G401 (cell line): ENCODE results near the gene C16orf90. TPM values are rescaled to one million over a fixed set of nuclear protein-coding genes. Genes with fewer than 3 reads are reported as not detected.
A peak's percentile ranks its signal among the peaks of the same experiment; 100 is the strongest.

Experiments used
- DNase-seq: peaks from one replicate; pipeline ENCODE4 v3.0.0-alpha.2; 2015; ENCODE audit warnings: low spot score
- in situ Hi-C: cut with HindIII; loops from 2 replicates; pipeline ENCODE4 v1.10.0; 2016; ENCODE audit warnings: low sequenced_read_pairs, mixed read lengths
- total RNA-seq: library from RNA; depleted of rRNA; stranded (reverse); fragments of >200 nt; shearing (Covaris generic); gene quantifications from 2 replicates; pipeline ENCODE4 v1.2.3, GENCODE V29; 2014

C16orf90 gene
- total RNA-seq, 1 experiment from 2014 or later, result not detected

- in situ Hi-C loops, result no loop called here
Observed at GRCh38 chr16:3471518-3472176, 23.6 kb downstream of the C16orf90 start.

DNA sequence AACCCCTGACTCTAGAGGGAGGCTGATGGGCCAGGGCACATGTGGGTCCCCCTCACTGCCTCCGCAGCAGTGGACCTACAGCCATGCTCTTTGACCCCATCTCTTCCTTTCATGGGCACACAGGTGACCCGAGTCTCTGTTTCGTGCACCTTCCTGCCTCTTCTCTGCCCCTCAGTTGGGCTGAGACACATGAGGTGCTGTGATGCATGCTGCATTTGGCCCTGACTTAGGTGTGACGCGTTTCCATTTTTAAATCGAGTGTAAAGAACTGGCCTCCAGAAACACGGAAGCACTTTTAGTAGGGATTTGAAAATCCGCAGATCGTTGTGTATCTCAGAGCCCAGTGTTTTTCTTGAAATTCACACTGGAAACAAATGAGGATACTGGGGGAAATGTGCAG, 24.6 kb downstream of the C16orf90 start:
- DNase-seq, result peak; percentile 61
- in situ Hi-C loops, result no loop called here

More at GRCh38 chr16:3471518-3472176, 23.6 kb downstream of the C16orf90 start:
- DNase-seq, result peak; percentile 72

DNA sequence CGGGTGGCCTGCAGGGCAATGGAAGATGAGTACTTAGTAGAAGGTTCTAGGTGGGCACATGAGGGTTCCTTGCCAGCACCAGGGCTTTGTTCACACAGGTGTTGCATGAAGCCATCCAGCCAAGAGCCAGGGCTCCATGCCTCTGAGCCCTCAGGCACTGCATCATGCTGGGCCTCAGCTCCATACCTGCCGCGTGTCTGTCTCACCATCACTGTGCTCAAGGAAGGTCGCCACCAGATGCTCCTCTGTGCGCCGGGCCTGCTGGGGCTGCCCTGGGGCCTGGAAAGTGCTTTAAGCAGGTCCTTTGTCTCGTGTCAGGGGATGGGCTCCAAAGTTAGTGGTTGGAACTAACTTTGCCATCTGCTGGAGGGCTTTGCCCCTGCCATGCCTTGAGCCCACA, 25.6 kb downstream of the C16orf90 start:
- DNase-seq, result no peak
- in situ Hi-C loops, result no loop called here

DNA sequence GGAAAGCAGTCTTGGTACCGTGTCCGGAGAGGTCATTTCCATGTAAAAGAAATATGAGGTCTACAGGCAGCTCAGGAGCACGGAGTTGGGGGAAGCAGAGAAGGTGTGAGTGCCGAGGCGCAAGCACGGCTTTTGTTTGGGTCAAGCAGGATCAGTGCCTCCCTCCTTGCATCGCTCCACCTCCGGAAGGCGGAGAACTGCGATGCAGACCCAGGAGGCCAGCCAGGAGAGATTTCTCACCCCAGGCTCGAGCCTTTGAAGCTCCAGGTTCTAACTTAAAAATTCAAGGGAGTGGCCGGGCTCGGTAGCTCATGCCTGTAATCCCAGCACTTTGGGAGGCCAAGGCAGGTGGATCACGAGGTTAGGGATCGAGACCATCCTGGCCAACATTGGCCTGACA, 26.8 kb downstream of the C16orf90 start:
- in situ Hi-C loops, result no loop called here
- DNase-seq, result no peak

GRCh38 chr16:3467921-3468320, 27.4 kb downstream of the C16orf90 start:
- DNase-seq, result no peak
- in situ Hi-C loops, result no loop called here

- in situ Hi-C loops, result no loop called here
- no peak for DNase-seq
Observed at GRCh38 chr16:3467182-3467581, 28.1 kb downstream of the C16orf90 start.

DNA sequence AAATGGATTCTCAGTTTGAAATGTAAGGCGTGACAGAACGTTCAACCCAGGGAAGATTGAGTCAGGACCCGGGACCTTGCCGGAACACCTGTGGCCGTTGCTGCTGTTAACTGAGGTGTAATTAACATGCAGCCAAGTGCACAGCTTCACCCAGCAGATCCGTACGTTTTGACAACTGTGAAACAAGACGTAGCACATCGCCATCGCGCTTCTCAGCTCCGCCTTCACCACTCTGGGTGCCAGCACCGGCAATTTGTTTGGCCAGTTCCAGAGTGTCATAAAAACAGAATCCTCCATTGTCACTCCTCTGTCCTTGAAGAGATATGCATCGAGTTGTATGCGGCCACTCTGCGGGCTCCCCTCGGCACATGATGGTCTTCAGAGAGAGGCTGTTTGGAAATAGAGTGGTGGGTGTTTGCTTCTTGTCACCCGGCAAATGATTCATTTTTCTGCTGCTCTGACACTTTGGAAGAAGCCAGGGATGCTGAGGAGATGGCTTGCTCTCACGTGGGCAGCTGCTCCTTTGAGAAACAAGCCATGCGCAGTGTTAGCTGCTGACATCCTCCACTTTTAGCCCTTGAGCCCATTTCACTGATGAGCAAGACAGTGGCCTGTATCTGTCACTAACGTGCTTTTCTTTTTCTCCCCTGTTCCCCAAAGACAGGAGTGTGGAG, 29.2 kb downstream of the C16orf90 start:
- in situ Hi-C loops, result no loop called here
- no peak for DNase-seq

GRCh38 chr16:3465301-3465700, 30.0 kb downstream of the C16orf90 start:
- no peak for DNase-seq
- in situ Hi-C loops, result no loop called here

- DNase-seq, result no peak
- in situ Hi-C loops, result no loop called here
Observed at GRCh38 chr16:3461151-3461550, 34.1 kb downstream of the C16orf90 start.

GRCh38 chr16:3460585-3460984, 34.7 kb downstream of the C16orf90 start:
- DNase-seq, result no peak
- in situ Hi-C loops, result no loop called here

GRCh38 chr16:3460121-3460520, 35.2 kb downstream of the C16orf90 start:
- DNase-seq, result no peak
- in situ Hi-C loops, result no loop called here

DNA sequence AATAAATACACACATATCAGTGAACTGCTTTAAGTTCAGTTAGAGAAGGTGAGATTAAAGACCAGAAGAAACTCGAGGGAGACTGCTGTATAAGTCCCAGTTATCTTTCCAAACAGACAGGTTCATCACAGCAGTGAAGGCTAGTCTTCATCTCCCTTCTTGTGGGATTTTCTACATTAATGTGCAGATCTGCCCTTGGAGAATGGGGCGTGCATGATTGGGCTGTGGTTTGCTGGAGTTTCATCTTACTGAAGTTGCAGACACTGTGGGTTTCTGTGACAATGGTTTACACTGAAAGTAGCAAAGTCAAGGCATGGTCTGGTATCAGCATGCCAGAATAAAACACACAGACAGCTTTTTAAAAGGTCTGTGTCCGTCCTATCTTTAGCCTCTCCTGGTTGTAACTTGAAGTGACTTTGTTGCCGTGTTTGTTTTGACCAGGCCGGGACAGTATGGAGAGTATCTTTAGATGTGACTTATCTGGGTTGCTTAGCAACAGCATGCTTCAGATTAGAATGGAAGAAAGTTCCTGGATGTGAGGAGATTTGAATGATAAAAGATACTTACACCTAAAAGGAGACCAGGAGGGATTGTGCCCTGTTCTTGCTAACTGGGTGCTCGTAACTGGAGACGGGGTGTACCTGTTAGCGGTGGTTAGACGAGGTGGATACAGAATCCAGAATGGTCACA, 35.7 kb downstream of the C16orf90 start:
- in situ Hi-C loops, result no loop called here

DNA sequence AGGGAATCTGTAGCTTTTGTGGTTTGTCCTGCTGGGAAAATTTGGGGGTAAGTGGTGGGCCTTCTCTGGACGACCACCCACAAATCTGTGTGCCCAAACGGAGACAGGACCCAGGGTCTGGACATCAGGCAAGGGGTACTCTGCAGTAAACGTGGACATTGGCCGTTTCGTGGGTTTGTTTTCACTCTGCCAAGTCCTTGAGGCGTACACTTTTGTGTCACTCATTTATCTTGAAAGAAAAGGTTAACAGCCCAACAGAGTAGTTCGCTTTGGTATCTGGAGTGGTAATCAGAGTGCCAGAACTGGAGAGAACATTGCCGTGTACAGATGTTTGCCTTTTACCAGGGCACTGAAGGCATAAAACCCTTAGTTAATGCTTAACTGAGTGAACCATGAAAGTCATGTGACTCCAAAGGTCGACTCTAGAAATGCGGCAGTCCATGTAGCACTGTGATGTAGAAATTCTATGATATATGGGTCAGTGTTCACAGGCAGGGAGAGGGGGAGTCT, 36.4 kb downstream of the C16orf90 start:
- DNase-seq, result no peak
- in situ Hi-C loops, result no loop called here

More for the DNA sequence above, 35.7 kb downstream of the C16orf90 start:
- no peak for DNase-seq

DNA sequence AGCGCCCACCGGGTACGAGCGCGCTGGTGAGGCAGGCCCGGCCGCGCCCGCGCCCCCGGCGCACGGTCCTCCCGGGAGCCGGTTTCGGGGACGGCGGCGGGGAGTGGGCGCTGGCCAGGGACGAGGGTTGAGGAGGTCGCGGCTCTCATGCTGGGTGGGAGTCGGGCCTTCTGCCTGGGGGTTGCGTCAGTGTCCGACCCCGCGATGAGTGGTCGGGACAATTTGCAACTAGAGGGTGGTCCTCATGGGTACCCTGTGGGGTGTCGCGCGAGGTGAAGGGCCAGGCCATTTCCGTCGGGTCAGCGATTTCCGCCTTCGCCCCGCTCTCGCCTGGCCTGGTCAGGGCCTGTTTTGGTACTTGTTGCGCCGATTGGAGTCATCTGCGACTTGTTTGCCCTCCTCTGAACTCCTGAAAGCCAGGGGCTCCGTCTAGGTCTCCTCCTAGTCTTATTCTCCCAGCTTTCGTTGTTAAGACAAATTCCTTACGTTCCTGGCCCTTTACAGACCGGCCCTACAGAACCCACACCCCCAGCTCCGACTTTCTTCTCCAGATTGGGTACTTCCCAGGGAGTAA, 36.9 kb downstream of the C16orf90 start:
- peak; percentile 37 for DNase-seq
- in situ Hi-C loops, result no loop called here

- peak; percentile 91 for DNase-seq
- in situ Hi-C loops, result no loop called here
Observed at GRCh38 chr16:3457434-3458252, 37.6 kb downstream of the C16orf90 start.

GRCh38 chr16:3454631-3455147, 40.6 kb downstream of the C16orf90 start:
- DNase-seq, result no peak
- in situ Hi-C loops, result no loop called here

- DNase-seq, result no peak
- in situ Hi-C loops, result no loop called here
Observed at GRCh38 chr16:3454093-3454492, 41.2 kb downstream of the C16orf90 start.

DNA sequence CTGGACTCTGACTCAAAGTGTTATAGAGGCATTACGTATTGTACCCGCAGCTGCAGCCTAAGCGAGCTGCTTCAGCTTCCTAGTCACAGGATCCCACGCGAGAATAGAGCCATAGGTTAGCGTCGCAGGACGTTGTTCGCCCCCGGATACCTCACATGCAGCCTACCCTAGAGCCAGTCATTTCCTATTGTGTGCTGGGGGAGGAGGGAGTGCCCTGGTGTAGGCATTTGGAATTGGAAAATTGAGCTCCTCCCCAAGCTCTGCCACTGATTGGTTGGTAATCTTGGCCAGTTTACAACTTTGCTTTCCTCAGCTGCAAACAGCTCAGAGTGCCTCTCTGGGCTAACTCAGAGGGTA, 51.3 kb downstream of the C16orf90 start:
- no peak for DNase-seq
- in situ Hi-C loops, result no loop called here
